ENCODE data around the gene ENG.

The ENG gene

GRCh38 chr9:127776924-127777289 is 77.6 kb downstream of the ENG start:
- Histone ChIP-seq H2AFZ (ENCODE audit: low read length) (no peak overlapping the region), H3K4me2 (ENCODE audit: low read depth, low read length, poor library complexity, severe bottlenecking) (peak overlapping the region; percentile 71), H3K79me2 (ENCODE audit: insufficient read depth, low read length) (peaks cover 95% of the 10 kb centered on the region), H4K20me1 (ENCODE audit: insufficient read depth, low read length, poor library complexity, severe bottlenecking) (peaks cover 24% of the 10 kb centered on the region), H3F3A (ENCODE audit: low read depth) (peaks cover 6% of the 10 kb centered on the region; the same call in 1 of the 2 replicates), H3K4me1 (ENCODE audit: insufficient read depth, low read length, poor library complexity, severe bottlenecking) (peaks cover 52% of the 10 kb centered on the region), H3K27me3 (ENCODE audit: insufficient read depth, low read length, poor library complexity, severe bottlenecking) (no peaks in the 10 kb centered on the region), H3K4me3 (ENCODE audit: low read length, poor library complexity, severe bottlenecking) (peak overlapping the region; percentile 85), H3K9ac (ENCODE audit: low read depth, low read length, poor library complexity, severe bottlenecking) (peak overlapping the region; percentile 92), H3K9me3 (ENCODE audit: insufficient read depth, low read depth, low read length) (no peaks in the 10 kb centered on the region), H3K36me3 (ENCODE audit: insufficient read depth, low read length) (peaks cover 22% of the 10 kb centered on the region; the same call in 1 of the 2 replicates), H3K9me2 (replicated peaks; ENCODE audit: low read depth, low read length) (no peaks in the 10 kb centered on the region)
- TF ChIP-seq EZH2phosphoT487 (IDR thresholded peaks at IDR 0.05; ENCODE audit: borderline replicate concordance): no peak
- TF ChIP-seq, protein P1, sequence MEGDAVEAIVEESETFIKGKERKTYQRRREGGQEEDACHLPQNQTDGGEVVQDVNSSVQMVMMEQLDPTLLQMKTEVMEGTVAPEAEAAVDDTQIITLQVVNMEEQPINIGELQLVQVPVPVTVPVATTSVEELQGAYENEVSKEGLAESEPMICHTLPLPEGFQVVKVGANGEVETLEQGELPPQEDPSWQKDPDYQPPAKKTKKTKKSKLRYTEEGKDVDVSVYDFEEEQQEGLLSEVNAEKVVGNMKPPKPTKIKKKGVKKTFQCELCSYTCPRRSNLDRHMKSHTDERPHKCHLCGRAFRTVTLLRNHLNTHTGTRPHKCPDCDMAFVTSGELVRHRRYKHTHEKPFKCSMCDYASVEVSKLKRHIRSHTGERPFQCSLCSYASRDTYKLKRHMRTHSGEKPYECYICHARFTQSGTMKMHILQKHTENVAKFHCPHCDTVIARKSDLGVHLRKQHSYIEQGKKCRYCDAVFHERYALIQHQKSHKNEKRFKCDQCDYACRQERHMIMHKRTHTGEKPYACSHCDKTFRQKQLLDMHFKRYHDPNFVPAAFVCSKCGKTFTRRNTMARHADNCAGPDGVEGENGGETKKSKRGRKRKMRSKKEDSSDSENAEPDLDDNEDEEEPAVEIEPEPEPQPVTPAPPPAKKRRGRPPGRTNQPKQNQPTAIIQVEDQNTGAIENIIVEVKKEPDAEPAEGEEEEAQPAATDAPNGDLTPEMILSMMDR (conservative IDR thresholded peaks at IDR 0.05; ENCODE audit: low read length): no peak

DNA sequence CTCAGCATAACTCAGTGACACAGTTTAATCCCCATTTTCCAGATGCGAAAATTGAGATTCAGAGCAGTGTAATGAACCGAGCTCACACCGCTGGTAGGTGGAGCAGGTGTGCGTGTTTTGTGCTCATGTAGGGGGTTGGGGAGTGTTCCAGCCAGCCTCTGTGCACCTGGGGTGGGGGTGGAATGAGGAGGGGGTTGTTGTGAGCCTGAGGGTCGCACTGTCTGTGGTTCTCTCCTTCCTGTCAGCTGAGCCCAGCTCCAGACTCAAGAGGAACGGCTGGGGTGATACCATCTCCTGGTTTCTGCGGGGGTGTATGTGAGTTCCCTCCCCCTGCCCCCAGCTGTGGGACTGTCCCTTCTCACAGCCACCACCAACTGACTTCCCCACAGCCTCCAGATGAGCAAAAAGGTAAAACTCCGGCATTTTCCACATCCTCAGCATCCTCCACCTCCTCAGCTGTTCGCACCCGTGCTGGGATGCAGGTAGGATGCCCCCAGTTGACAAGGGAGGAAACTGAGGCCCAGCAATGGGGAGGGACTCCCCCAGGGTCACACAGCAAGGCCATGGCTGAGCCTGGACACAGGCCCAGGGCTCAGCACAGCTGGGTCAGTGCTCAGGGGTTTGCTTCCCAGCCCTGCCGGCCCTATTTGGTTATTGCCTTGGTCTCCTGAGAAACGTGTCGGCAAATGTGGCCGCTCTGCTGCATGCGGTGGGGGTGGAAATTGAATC is 78.1 kb downstream of the ENG start:
- Histone ChIP-seq H3K79me2 (ENCODE audit: insufficient read depth, low read length) (peaks cover 93% of the 10 kb centered on the region), H2AFZ (ENCODE audit: low read length) (no peak overlapping the region), H3F3A (ENCODE audit: low read depth) (peaks cover 6% of the 10 kb centered on the region), H3K4me1 (ENCODE audit: insufficient read depth, low read length, poor library complexity, severe bottlenecking) (peaks cover 50% of the 10 kb centered on the region), H3K9ac (ENCODE audit: low read depth, low read length, poor library complexity, severe bottlenecking) (peak overlapping the region; percentile 92), H3K9me3 (ENCODE audit: insufficient read depth, low read depth, low read length) (no peaks in the 10 kb centered on the region), H3K36me3 (ENCODE audit: insufficient read depth, low read length) (peaks cover 22% of the 10 kb centered on the region; the same call in 1 of the 2 replicates), H3K27me3 (ENCODE audit: insufficient read depth, low read length, poor library complexity, severe bottlenecking) (no peaks in the 10 kb centered on the region), H3K4me3 (ENCODE audit: low read length, poor library complexity, severe bottlenecking) (peak overlapping the region; percentile 85), H4K20me1 (ENCODE audit: insufficient read depth, low read length, poor library complexity, severe bottlenecking) (peaks cover 28% of the 10 kb centered on the region), H3K4me2 (ENCODE audit: low read depth, low read length, poor library complexity, severe bottlenecking) (peak overlapping the region; percentile 71), H3K9me2 (replicated peaks; ENCODE audit: low read depth, low read length) (no peaks in the 10 kb centered on the region)
- TF ChIP-seq, protein P1 (conservative IDR thresholded peaks at IDR 0.05; ENCODE audit: low read length): no peak
- no peak for TF ChIP-seq EZH2phosphoT487 (IDR thresholded peaks at IDR 0.05; ENCODE audit: borderline replicate concordance)

GRCh38 chr9:127773981-127774380 is 80.5 kb downstream of the ENG start:
- peaks cover 92% of the 10 kb centered on the region for H3K79me2 ChIP-seq (ENCODE audit: insufficient read depth, low read length)

More at GRCh38 chr9:127773981-127774380, 80.5 kb downstream of the ENG start:
- Histone ChIP-seq H3K4me3 (ENCODE audit: low read length, poor library complexity, severe bottlenecking) (peak overlapping the region; percentile 33), H3K9me2 (replicated peaks; ENCODE audit: low read depth, low read length) (no peaks in the 10 kb centered on the region), H2AFZ (ENCODE audit: low read length) (no peak overlapping the region), H3F3A (ENCODE audit: low read depth) (peaks cover 6% of the 10 kb centered on the region), H3K36me3 (ENCODE audit: insufficient read depth, low read length) (peaks cover 23% of the 10 kb centered on the region; the same call in 1 of the 2 replicates), H4K20me1 (ENCODE audit: insufficient read depth, low read length, poor library complexity, severe bottlenecking) (peaks cover 45% of the 10 kb centered on the region), H3K4me1 (ENCODE audit: insufficient read depth, low read length, poor library complexity, severe bottlenecking) (peaks cover 47% of the 10 kb centered on the region), H3K9me3 (ENCODE audit: insufficient read depth, low read depth, low read length) (no peaks in the 10 kb centered on the region), H3K4me2 (ENCODE audit: low read depth, low read length, poor library complexity, severe bottlenecking) (peak overlapping the region; percentile 71), H3K9ac (ENCODE audit: low read depth, low read length, poor library complexity, severe bottlenecking) (peak overlapping the region; percentile 30), H3K27me3 (ENCODE audit: insufficient read depth, low read length, poor library complexity, severe bottlenecking) (no peaks in the 10 kb centered on the region)
- no peak for TF ChIP-seq EZH2phosphoT487 (IDR thresholded peaks at IDR 0.05; ENCODE audit: borderline replicate concordance)
- TF ChIP-seq, protein P1 (conservative IDR thresholded peaks at IDR 0.05; ENCODE audit: low read length): peak; percentile 14; the same call in 1 of the 2 replicates

Data from Loucy (cell line).